HG02763 (cell line): ENCODE data around the gene CKMT1B.
"Not testable (repeated sequence)": the region's sequence is repeated elsewhere in the genome, so short reads cannot be mapped to it uniquely, and the experiment has no call there.

ENCODE experiments used
- ATAC-seq: cut with Tn5 transposase; IDR thresholded peaks from one replicate; pipeline ENCODE4 v1.9.1; 2021; ENCODE audit warnings: mild to moderate bottlenecking, moderate library complexity; ENCODE audit not compliant: unreplicated experiment

The CKMT1B gene

GRCh38 chr15:43626937-43627336 is 33.1 kb downstream of the CKMT1B start:
- ATAC-seq: not testable (repeated sequence)

GRCh38 chr15:43638464-43639204 is 44.8 kb downstream of the CKMT1B start:
- ATAC-seq: not testable (repeated sequence)
